GM12874 (cell line): ENCODE measurements around the gene RNPEP.

ENCODE experiments used
- TF ChIP-seq, protein P1 (sequence below): IDR thresholded peaks from 2 replicates; pipeline ENCODE4 v1.5.1; 2011; ENCODE audit warnings: low read depth, mild to moderate bottlenecking, control low read depth, low read length, moderate library complexity; ENCODE audit not compliant: insufficient read depth

The RNPEP gene

GRCh38 chr1:202018468-202019234 lies 36.2 kb downstream of the RNPEP start:
- TF ChIP-seq, protein P1, sequence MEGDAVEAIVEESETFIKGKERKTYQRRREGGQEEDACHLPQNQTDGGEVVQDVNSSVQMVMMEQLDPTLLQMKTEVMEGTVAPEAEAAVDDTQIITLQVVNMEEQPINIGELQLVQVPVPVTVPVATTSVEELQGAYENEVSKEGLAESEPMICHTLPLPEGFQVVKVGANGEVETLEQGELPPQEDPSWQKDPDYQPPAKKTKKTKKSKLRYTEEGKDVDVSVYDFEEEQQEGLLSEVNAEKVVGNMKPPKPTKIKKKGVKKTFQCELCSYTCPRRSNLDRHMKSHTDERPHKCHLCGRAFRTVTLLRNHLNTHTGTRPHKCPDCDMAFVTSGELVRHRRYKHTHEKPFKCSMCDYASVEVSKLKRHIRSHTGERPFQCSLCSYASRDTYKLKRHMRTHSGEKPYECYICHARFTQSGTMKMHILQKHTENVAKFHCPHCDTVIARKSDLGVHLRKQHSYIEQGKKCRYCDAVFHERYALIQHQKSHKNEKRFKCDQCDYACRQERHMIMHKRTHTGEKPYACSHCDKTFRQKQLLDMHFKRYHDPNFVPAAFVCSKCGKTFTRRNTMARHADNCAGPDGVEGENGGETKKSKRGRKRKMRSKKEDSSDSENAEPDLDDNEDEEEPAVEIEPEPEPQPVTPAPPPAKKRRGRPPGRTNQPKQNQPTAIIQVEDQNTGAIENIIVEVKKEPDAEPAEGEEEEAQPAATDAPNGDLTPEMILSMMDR = no peak

DNA sequence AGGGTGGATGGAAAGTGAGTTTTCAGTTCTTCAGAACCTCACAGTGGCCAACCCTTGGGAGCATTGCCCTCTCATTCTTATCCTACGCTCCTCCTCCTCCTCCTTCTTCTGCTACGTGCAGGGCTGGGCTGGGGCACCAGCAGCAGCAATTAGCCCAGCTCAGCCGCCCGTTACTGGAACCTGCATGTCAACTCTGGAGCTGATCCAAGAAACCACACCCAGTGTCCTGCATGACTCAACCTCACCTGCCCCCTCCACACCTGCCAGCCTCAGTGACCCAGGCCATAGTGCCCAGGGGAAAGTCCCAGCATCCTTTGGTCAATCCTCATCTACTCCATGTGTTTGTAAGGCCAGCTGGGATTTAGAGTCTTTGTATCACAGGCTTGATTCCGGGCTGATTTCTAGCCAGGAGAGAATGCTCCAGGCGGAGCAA lies 40.6 kb downstream of the RNPEP start:
- TF ChIP-seq, protein P1 = no peak

GRCh38 chr1:202029171-202029665 lies 46.8 kb downstream of the RNPEP start:
- TF ChIP-seq, protein P1 = no peak

DNA sequence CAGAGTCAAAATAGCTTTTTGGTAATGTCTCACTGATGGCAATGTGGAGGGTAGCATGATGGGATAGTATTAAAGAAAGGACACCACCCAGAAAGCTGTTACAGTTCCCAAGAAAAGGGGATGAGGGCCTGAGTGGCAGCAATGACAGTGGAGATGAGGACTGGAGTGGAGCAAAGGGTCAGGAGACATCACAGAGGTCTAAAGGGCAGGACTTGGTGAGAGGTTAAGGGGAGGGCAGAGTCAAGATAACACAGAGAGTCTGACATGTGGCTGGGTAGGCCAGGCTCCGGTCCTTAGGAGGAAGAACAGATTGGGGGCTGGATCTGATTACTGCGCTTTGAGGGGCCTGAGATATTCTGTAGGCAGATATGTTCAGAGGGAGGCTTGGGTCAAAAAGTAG lies 47.3 kb downstream of the RNPEP start:
- TF ChIP-seq, protein P1 = no peak

DNA sequence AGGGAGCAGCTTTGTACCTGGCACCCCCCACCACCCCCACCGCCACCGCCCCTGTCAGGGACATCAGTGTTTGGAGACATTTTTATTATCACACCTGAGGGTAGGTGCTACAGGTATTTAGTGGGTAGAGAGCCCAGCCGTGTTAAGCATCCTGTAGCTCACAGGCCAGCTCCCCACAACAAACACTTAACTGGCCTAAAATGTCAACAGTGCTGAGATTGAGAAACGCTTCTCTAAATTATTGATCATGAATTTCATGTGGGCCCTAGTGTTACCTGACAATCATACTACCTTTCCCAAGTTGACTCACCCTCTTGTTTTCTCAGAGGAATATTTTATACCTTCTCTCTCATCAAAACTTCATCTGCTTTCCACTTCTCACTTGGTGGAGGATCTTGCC lies 49.3 kb downstream of the RNPEP start:
- TF ChIP-seq, protein P1 = no peak

GRCh38 chr1:202034149-202034682 lies 51.8 kb downstream of the RNPEP start:
- TF ChIP-seq, protein P1 = no peak

- TF ChIP-seq, protein P1 = no peak
Measured at GRCh38 chr1:202034683-202035462, 52.4 kb downstream of the RNPEP start.
